Keratinocyte (primary cell): Measurements from ENCODE around the gene SULT4A1.

Experiments used
- EZH2 ChIP-seq: IDR thresholded peaks from one replicate; pipeline ENCODE4 v1.6.1; 2012; ENCODE audit warnings: inconsistent platforms, mild to moderate bottlenecking, low read length, moderate library complexity
- TF ChIP-seq, protein P1 (sequence below), 3 experiments: IDR thresholded peaks in 1 of 3; conservative IDR thresholded peaks in 1 of 3; optimal IDR thresholded peaks in 1 of 3; 2 replicates in 2 of 3; 3 replicates in 1 of 3; pipeline versions ENCODE3 to v1.5.1; 2011; ENCODE audit warnings: low read length in 3 of 3, mild to moderate bottlenecking in 3 of 3, moderate library complexity in 2 of 3, control low read depth in 1 of 3, inconsistent platforms in 1 of 3; ENCODE audit not compliant: insufficient read depth in 2 of 3; ENCODE audit errors: extremely low read depth in 1 of 3

DNA sequence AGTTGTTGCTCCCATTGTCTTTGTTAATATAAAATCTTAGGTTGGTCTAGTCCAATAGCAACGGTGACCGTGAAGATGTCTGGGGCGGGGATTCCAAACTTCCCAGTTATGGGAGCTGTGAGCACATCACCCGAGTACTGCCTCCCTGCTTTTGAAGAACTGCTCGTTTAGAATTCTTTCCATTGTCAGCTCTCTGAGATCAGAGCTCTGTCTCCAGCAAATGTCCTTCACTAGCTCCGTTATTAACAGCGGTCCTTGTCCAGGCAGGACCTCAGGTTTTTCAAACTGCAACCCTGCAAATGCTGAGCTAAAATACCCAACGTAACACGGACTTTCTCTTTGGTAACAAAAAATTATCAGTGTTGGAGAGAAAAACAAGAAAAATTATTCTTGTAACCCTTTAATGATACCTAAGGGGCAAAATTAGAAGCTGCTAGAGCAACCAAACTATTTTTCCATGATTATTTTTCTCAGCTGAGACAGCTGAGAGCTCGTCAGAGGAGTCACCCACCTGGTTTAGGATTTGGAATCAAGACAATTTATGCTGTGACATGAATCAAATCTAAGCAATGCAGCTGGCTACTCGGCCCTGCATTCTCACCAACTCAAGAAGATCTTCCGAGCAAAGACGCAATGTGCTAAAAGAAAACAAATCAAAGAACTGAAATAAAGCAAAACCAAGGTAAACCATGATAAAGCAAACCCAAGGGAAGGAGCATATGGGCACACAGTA lies 35.1 kb downstream of the SULT4A1 start:
- TF ChIP-seq, protein P1, sequence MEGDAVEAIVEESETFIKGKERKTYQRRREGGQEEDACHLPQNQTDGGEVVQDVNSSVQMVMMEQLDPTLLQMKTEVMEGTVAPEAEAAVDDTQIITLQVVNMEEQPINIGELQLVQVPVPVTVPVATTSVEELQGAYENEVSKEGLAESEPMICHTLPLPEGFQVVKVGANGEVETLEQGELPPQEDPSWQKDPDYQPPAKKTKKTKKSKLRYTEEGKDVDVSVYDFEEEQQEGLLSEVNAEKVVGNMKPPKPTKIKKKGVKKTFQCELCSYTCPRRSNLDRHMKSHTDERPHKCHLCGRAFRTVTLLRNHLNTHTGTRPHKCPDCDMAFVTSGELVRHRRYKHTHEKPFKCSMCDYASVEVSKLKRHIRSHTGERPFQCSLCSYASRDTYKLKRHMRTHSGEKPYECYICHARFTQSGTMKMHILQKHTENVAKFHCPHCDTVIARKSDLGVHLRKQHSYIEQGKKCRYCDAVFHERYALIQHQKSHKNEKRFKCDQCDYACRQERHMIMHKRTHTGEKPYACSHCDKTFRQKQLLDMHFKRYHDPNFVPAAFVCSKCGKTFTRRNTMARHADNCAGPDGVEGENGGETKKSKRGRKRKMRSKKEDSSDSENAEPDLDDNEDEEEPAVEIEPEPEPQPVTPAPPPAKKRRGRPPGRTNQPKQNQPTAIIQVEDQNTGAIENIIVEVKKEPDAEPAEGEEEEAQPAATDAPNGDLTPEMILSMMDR (optimal IDR thresholded peaks at IDR 0.05 in 1 of 3, IDR thresholded peaks at IDR 0.05 in 1 of 3, conservative IDR thresholded peaks at IDR 0.05 in 1 of 3; ENCODE audit: extremely low read depth in 1 of 3, insufficient read depth in 2 of 3, low read length in 3 of 3) = no peak
- TF ChIP-seq EZH2 = no peak
